GM12878 (cell line): ENCODE results near the gene LMF1. TPM values are rescaled to one million over a fixed set of nuclear protein-coding genes. Genes with fewer than 3 reads are reported as not detected.

Experiments used
- ATAC-seq: fragments of 200-7000 bp; cut with Tn5 transposase; 3 replicates; pipeline ENCODE4 v1.9.1; 2020; ENCODE audit warnings: mild to moderate bottlenecking, moderate library complexity
- BruUV-seq: library from RNA; stranded (reverse); fragments of 400-500 nt; replicated peaks from 2 replicates; lab custom pipeline; 2021; lab: Mats Ljungman, UMichigan
- CTCF ChIA-PET: fragments of 300-600 bp; sonication (Branson Sonifier 250); formaldehyde crosslinking; extraction: SDS; loops from one replicate; lab custom pipeline; 2021; ENCODE audit warnings: inconsistent platforms; lab: Yijun Ruan, JAX
- POLR2A ChIA-PET: fragments of 350-600 bp; formaldehyde crosslinking; extraction: SDS; loops from one replicate; lab custom pipeline; 2021; ENCODE audit warnings: inconsistent platforms; lab: Charles Lee
- RAD21 ChIA-PET: fragments of 300-600 bp; sonication (Branson Sonifier 250); formaldehyde crosslinking; loops from one replicate; lab custom pipeline; 2023; ENCODE audit warnings: antibody characterized with exemption; ENCODE audit not compliant: unreplicated experiment; lab: Charles Lee
- SMC1A ChIA-PET: fragments of 300-600 bp; sonication (Branson Sonifier 250); formaldehyde crosslinking; loops from one replicate; lab custom pipeline; 2023; ENCODE audit not compliant: unreplicated experiment, uncharacterized antibody; lab: Charles Lee
- DNase-seq: peaks from one replicate; pipeline ENCODE4 v3.0.0-alpha.2; 2011; ENCODE audit warnings: low read depth, low spot score
- FAIRE-seq: peaks from 3 replicates; lab custom pipeline; 2011; peaks lifted over from hg19 to GRCh38; lab: Jason Lieb, UNC
- H2AFZ ChIP-seq: 2 replicates; pipeline ENCODE4 v1.6.0; 2011; ENCODE audit warnings: low read depth, low read length, control low read depth; ENCODE audit not compliant: control insufficient read depth
- H3K27ac ChIP-seq: 2 replicates; pipeline ENCODE4 v1.5.1; 2011; ENCODE audit warnings: control low read depth; ENCODE audit not compliant: control insufficient read depth, insufficient read depth
- H3K27me3 ChIP-seq, 2 experiments: replicated peaks in 1 of 2; 2 replicates each; pipeline versions ENCODE4 v1.6.0 to v1.6.1; 2011; ENCODE audit warnings: low read length in 1 of 2; ENCODE audit not compliant: control insufficient read depth in 2 of 2, insufficient read depth in 2 of 2
- H3K36me3 ChIP-seq, 2 experiments: 2 replicates each; pipeline ENCODE4 v1.5.1; 2011; ENCODE audit warnings: low read length in 1 of 2; ENCODE audit not compliant: control insufficient read depth in 2 of 2, insufficient read depth in 2 of 2
- H3K4me1 ChIP-seq: 2 replicates; pipeline ENCODE4 v1.6.1; 2011; ENCODE audit warnings: mild to moderate bottlenecking, low read length, moderate library complexity, mixed read lengths; ENCODE audit not compliant: control insufficient read depth, insufficient read depth
- H3K4me2 ChIP-seq: 2 replicates; pipeline ENCODE4 v1.6.0; 2011; ENCODE audit warnings: control low read depth; ENCODE audit not compliant: control insufficient read depth, insufficient read depth
- H3K4me3 ChIP-seq: fragments of 200-600 bp; sonication (generic); 2 replicates; pipeline ENCODE4 v1.5.1; 2016
- H3K79me2 ChIP-seq: 2 replicates; pipeline ENCODE4 v1.6.0; 2011; ENCODE audit warnings: low read length; ENCODE audit not compliant: control insufficient read depth, insufficient read depth
- H3K9ac ChIP-seq: 2 replicates; pipeline ENCODE4 v1.8.0; 2011; ENCODE audit warnings: low read length, control low read depth, mixed read lengths; ENCODE audit not compliant: control insufficient read depth, insufficient read depth
- H3K9me3 ChIP-seq: replicated peaks from 3 replicates; pipeline ENCODE4 v1.5.1; 2011; ENCODE audit warnings: mild to moderate bottlenecking, low read length; ENCODE audit not compliant: control insufficient read depth, insufficient read depth
- H4K20me1 ChIP-seq: 2 replicates; pipeline ENCODE4 v1.6.0; 2011; ENCODE audit not compliant: control insufficient read depth, insufficient read depth
- FOXM1 ChIP-seq: IDR thresholded peaks from 2 replicates; pipeline ENCODE4 v1.6.1; 2012; ENCODE audit warnings: low read depth, mild to moderate bottlenecking, inconsistent platforms, low read length, moderate library complexity
- HDGF ChIP-seq: fragments of 450-650 bp; IDR thresholded peaks from 2 replicates; pipeline ENCODE4 v1.6.1; 2016; ENCODE audit warnings: antibody characterized with exemption
- REST ChIP-seq: IDR thresholded peaks from 2 replicates; pipeline ENCODE4 v1.6.1; 2012; ENCODE audit warnings: mild to moderate bottlenecking, low read depth, low read length
- SIX5 ChIP-seq: IDR thresholded peaks from 2 replicates; pipeline ENCODE4 v1.6.1; 2011; ENCODE audit warnings: mild to moderate bottlenecking, low read depth, low read length, moderate library complexity; ENCODE audit not compliant: severe bottlenecking
- WGBS: methylation state at CpG from one replicate; pipeline ENCODE4 v1.1.6; 2016; ENCODE audit warnings: low lambda C conversion rate; ENCODE audit not compliant: insufficient replicate concordance, insufficient coverage; ENCODE audit errors: missing lambda C conversion rate; 5-methylcytosine and 5-hydroxymethylcytosine counted together
- in situ Hi-C: fragments of 300-500 bp; cut with MboI; formaldehyde crosslinking; loops from 9 replicates; pipeline ENCODE4 v1.14.3; 2018; ENCODE audit warnings: mixed read lengths
- intact Hi-C: fragments of 100-400 bp; cut with micrococcal nuclease; formaldehyde crosslinking; loops from one replicate; pipeline ENCODE4 v1.14.2; 2022; ENCODE audit not compliant: unreplicated experiment
- polyA plus RNA-seq, 11 experiments: library from polyadenylated mRNA; depleted of rRNA in 4 of 11; unstranded in 6 of 11; stranded (reverse) in 5 of 11; fragments of >200 nt; fragmentation: Nextera tagmentation in 4 of 11; fragmentation: Illumina TruSeq in 1 of 11; extraction: Ambion mirVana in 4 of 11; extraction: Trizol in 1 of 11; gene quantifications; 1 replicate in 1 of 11; 2 replicates in 10 of 11; pipeline versions ENCODE4 v1.2.1 to v1.2.3, GENCODE V29; 2011 to 2016; ENCODE audit warnings: inconsistent platforms in 2 of 11, missing spikeins in 2 of 11, low read depth in 1 of 11
- total RNA-seq, 4 experiments: library from RNA; depleted of rRNA in 3 of 4; stranded (reverse); fragments of >200 nt in 3 of 4; fragmentation: Illumina TruSeq in 1 of 4; extraction: Trizol in 1 of 4; gene quantifications; 2 replicates each; pipeline versions ENCODE4 v1.2.1 to v1.2.3, GENCODE V29; 2013 to 2021
- TF ChIP-seq, protein P1 (sequence below): fragments of 450-650 bp; IDR thresholded peaks from 2 replicates; pipeline ENCODE4 v1.6.1; 2017; ENCODE audit warnings: mild to moderate bottlenecking, moderate library complexity

The LMF1 gene
- total and polyA plus RNA-seq, 10 of the 15 experiments (the other 5 are each of a cell fraction or from before 2014, with no cell fraction given): 0.18 to 3.2 (median 1.4) TPM; not detected in 1

GRCh38 chr16:966035-966434 is 4.7 kb downstream of the LMF1 start:
- in situ Hi-C loops: no loop called here
- H3K4me2 ChIP-seq: no peak overlapping the region
- FAIRE-seq (no peak), DNase-seq (no peak), ATAC-seq (no peak)
- no peak overlapping the region for H3K27ac ChIP-seq
- BruUV-seq: no TSS peak
- H3K4me3 ChIP-seq: no peak overlapping the region
- no peaks in the 10 kb centered on the region; the same call in 1 of the 2 replicates for H3K79me2 ChIP-seq
- ChIA-PET RAD21 (no interaction called here), SMC1A (no interaction called here), CTCF (no interaction called here), POLR2A (no interaction called here)
- no peaks in the 10 kb centered on the region; the same call in 2 of the 3 replicates for H3K9me3 ChIP-seq
- 90% methylated on average over 18 of the region's 18 CpGs for WGBS
- no peaks in the 10 kb centered on the region for H4K20me1 ChIP-seq
- H3K4me1 ChIP-seq: peaks cover 3% of the 10 kb centered on the region
- H3K36me3 ChIP-seq: no peaks in the 10 kb centered on the region
- no peak overlapping the region for H2AFZ ChIP-seq
- H3K27me3 ChIP-seq: no peaks in the 10 kb centered on the region
- intact Hi-C loops: no loop called here
- no peak for TF ChIP-seq SIX5
- TF ChIP-seq, all 136 proteins: peak for 0
- no peak overlapping the region for H3K9ac ChIP-seq

DNA sequence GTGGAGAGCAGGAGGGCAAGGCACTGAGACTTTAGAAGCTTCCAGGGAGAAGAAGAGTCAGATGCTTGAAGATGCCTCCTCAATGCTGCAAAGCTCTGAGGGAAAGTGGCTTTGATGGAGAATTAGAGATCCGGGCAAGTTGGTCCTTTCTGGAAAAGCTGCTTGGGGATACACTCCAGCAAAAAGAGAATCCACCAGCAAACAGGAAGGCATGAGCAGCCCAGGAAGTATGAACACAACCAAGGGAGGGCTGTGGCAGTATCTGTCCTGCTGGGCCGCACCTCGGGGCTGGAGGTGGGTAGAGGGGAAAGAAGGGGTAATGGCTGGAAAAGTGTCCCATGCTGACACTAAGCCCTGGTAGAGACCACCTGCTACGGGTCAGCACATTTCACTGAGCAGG is 5.3 kb downstream of the LMF1 start:
- no peaks in the 10 kb centered on the region; the same call in 2 of the 3 replicates for H3K9me3 ChIP-seq
- no peak overlapping the region for H2AFZ ChIP-seq
- H3K79me2 ChIP-seq: no peaks in the 10 kb centered on the region; the same call in 1 of the 2 replicates
- no peak overlapping the region for H3K9ac ChIP-seq
- ChIA-PET RAD21 (no interaction called here), POLR2A (no interaction called here), SMC1A (no interaction called here), CTCF (no interaction called here)
- H3K27ac ChIP-seq: no peak overlapping the region
- H3K4me1 ChIP-seq: peaks cover 3% of the 10 kb centered on the region
- DNase-seq (no peak), FAIRE-seq (no peak), ATAC-seq (no peak)
- H4K20me1 ChIP-seq: no peaks in the 10 kb centered on the region
- H3K4me3 ChIP-seq: no peak overlapping the region
- 96% methylated on average over 4 of the region's 4 CpGs for WGBS
- H3K36me3 ChIP-seq: no peaks in the 10 kb centered on the region
- BruUV-seq: no TSS peak
- in situ Hi-C loops (no loop called here), intact Hi-C loops (no loop called here)
- H3K4me2 ChIP-seq: no peak overlapping the region
- no peaks in the 10 kb centered on the region for H3K27me3 ChIP-seq
- no peak for TF ChIP-seq HDGF
- TF ChIP-seq REST: no peak
- TF ChIP-seq, protein P1, sequence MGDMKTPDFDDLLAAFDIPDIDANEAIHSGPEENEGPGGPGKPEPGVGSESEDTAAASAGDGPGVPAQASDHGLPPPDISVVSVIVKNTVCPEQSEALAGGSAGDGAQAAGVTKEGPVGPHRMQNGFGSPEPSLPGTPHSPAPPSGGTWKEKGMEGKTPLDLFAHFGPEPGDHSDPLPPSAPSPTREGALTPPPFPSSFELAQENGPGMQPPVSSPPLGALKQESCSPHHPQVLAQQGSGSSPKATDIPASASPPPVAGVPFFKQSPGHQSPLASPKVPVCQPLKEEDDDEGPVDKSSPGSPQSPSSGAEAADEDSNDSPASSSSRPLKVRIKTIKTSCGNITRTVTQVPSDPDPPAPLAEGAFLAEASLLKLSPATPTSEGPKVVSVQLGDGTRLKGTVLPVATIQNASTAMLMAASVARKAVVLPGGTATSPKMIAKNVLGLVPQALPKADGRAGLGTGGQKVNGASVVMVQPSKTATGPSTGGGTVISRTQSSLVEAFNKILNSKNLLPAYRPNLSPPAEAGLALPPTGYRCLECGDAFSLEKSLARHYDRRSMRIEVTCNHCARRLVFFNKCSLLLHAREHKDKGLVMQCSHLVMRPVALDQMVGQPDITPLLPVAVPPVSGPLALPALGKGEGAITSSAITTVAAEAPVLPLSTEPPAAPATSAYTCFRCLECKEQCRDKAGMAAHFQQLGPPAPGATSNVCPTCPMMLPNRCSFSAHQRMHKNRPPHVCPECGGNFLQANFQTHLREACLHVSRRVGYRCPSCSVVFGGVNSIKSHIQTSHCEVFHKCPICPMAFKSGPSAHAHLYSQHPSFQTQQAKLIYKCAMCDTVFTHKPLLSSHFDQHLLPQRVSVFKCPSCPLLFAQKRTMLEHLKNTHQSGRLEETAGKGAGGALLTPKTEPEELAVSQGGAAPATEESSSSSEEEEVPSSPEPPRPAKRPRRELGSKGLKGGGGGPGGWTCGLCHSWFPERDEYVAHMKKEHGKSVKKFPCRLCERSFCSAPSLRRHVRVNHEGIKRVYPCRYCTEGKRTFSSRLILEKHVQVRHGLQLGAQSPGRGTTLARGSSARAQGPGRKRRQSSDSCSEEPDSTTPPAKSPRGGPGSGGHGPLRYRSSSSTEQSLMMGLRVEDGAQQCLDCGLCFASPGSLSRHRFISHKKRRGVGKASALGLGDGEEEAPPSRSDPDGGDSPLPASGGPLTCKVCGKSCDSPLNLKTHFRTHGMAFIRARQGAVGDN: no peak
- no peak for TF ChIP-seq FOXM1
